GM18868 (cell line): ENCODE measurements around the gene VEGFC.

Source experiments
- ATAC-seq: cut with Tn5 transposase; IDR thresholded peaks from one replicate; pipeline ENCODE4 v1.9.1; 2021; ENCODE audit warnings: mild to moderate bottlenecking, moderate library complexity; ENCODE audit not compliant: unreplicated experiment

Gene VEGFC

GRCh38 chr4:176762661-176763308 is 29.9 kb downstream of the VEGFC start:
- ATAC-seq, result no peak

- ATAC-seq, result no peak
Measured at GRCh38 chr4:176761872-176762271, 30.9 kb downstream of the VEGFC start.

- ATAC-seq, result no peak
Measured at GRCh38 chr4:176760471-176760870, 32.3 kb downstream of the VEGFC start.

- ATAC-seq, result no peak
Measured at GRCh38 chr4:176758731-176759130, 34.0 kb downstream of the VEGFC start.

GRCh38 chr4:176758323-176758722 is 34.4 kb downstream of the VEGFC start:
- ATAC-seq, result no peak

- no peak for ATAC-seq
Measured at GRCh38 chr4:176755613-176756012, 37.1 kb downstream of the VEGFC start.

- no peak for ATAC-seq
Measured at GRCh38 chr4:176755001-176755400, 37.7 kb downstream of the VEGFC start.

- ATAC-seq, result no peak
Measured at GRCh38 chr4:176753049-176753448, 39.7 kb downstream of the VEGFC start.

GRCh38 chr4:176752191-176752749 is 40.5 kb downstream of the VEGFC start:
- ATAC-seq, result no peak

- ATAC-seq, result no peak
Measured at GRCh38 chr4:176751061-176751460, 41.7 kb downstream of the VEGFC start.

- ATAC-seq, result no peak
Measured at GRCh38 chr4:176746846-176747245, 45.9 kb downstream of the VEGFC start.

GRCh38 chr4:176745902-176746301 is 46.8 kb downstream of the VEGFC start:
- ATAC-seq, result no peak

- ATAC-seq, result no peak
Measured at GRCh38 chr4:176744091-176744490, 48.6 kb downstream of the VEGFC start.

- no peak for ATAC-seq
Measured at GRCh38 chr4:176742211-176742610, 50.5 kb downstream of the VEGFC start.

- ATAC-seq, result no peak
Measured at GRCh38 chr4:176741253-176741652, 51.5 kb downstream of the VEGFC start.

GRCh38 chr4:176735300-176735699 is 57.4 kb downstream of the VEGFC start:
- ATAC-seq, result no peak

GRCh38 chr4:176734461-176734860 is 58.3 kb downstream of the VEGFC start:
- ATAC-seq, result no peak

- no peak for ATAC-seq
Measured at GRCh38 chr4:176729489-176729888, 63.2 kb downstream of the VEGFC start.

- no peak for ATAC-seq
Measured at GRCh38 chr4:176726803-176727202, 65.9 kb downstream of the VEGFC start.

GRCh38 chr4:176721459-176721858 is 71.3 kb downstream of the VEGFC start:
- ATAC-seq, result no peak

GRCh38 chr4:176718881-176719280 is 73.8 kb downstream of the VEGFC start:
- no peak for ATAC-seq

- ATAC-seq, result no peak
Measured at GRCh38 chr4:176717237-176717636, 75.5 kb downstream of the VEGFC start.

- no peak for ATAC-seq
Measured at GRCh38 chr4:176709417-176709816, 83.3 kb downstream of the VEGFC start.
